Body of pancreas (tissue), 4 donors: Measurements from ENCODE around the gene ARHGEF25. TPM values are rescaled to one million over a fixed set of nuclear protein-coding genes. Genes with fewer than 3 reads are reported as not detected.

ENCODE experiments used
- ATAC-seq: fragments of 150-250 bp; one replicate; pipeline ENCODE4 v1.9.1; 2016
- DNase-seq, 4 donors: peaks; one replicate each; pipeline ENCODE4 v3.0.0-alpha.2; 2019
- H3K27ac ChIP-seq, 4 donors: fragments of 200-600 bp; sonication (generic); 1 replicate in 3 of 4; 2 replicates in 1 of 4; pipeline versions ENCODE4 v1.5.1 to v1.6.1; 2016 to 2019; ENCODE audit warnings: mild to moderate bottlenecking in 1 of 4, mixed read lengths in 1 of 4, moderate library complexity in 1 of 4
- H3K27me3 ChIP-seq, 2 donors: fragments of 200-600 bp; sonication (generic); one replicate each; pipeline ENCODE4 v1.6.0; 2016; ENCODE audit warnings: mild to moderate bottlenecking in 1 of 2
- H3K36me3 ChIP-seq, 2 donors: fragments of 200-600 bp; sonication (generic); replicated peaks in 1 of 2; 2 replicates each; pipeline ENCODE4 v1.5.1; 2016; ENCODE audit warnings: low read depth in 2 of 2; ENCODE audit not compliant: insufficient read depth in 1 of 2
- H3K4me1 ChIP-seq: fragments of 200-600 bp; sonication (generic); one replicate; pipeline ENCODE4 v1.6.0; 2016
- H3K4me3 ChIP-seq, 2 donors: fragments of 200-600 bp; sonication (generic); 1 replicate in 1 of 2; 2 replicates in 1 of 2; pipeline ENCODE4 v1.5.1; 2016 to 2019
- H3K9me3 ChIP-seq, 3 donors: fragments of 200-600 bp; sonication (generic); 1 replicate in 2 of 3; 2 replicates in 1 of 3; pipeline ENCODE4 v1.5.1; 2016
- POLR2A ChIP-seq, 3 donors: fragments of 450-650 bp; IDR thresholded peaks; one replicate each; pipeline ENCODE4 v1.6.1; 2016; ENCODE audit warnings: antibody characterized with exemption in 3 of 3, mild to moderate bottlenecking in 2 of 3
- WGBS, 2 donors: methylation state at CpG; one replicate each; pipeline ENCODE4 v1.1.5; 2017; 5-methylcytosine and 5-hydroxymethylcytosine counted together
- intact Hi-C: fragments of 100-400 bp; cut with DNase I; formaldehyde crosslinking; loops from one replicate; pipeline ENCODE4 v1.15.1; 2023
- total RNA-seq, 2 donors: library from RNA; depleted of rRNA; stranded (reverse); fragments of >200 nt; gene quantifications; one replicate each; pipeline ENCODE4 v1.1.0, GENCODE V29; 2016
- TF ChIP-seq, protein P1 (sequence below), 7 experiments: fragments of 450-650 bp in 4 of 7; fragments of 200-600 bp in 3 of 7; sonication (generic) in 3 of 7; IDR thresholded peaks; one replicate each; pipeline ENCODE4 v1.5.1; 2016 to 2019; ENCODE audit warnings: antibody characterized with exemption in 7 of 7

Gene ARHGEF25
- total RNA-seq, 2 donors from 2014 or later, result 10.1 to 10.9 TPM

DNA sequence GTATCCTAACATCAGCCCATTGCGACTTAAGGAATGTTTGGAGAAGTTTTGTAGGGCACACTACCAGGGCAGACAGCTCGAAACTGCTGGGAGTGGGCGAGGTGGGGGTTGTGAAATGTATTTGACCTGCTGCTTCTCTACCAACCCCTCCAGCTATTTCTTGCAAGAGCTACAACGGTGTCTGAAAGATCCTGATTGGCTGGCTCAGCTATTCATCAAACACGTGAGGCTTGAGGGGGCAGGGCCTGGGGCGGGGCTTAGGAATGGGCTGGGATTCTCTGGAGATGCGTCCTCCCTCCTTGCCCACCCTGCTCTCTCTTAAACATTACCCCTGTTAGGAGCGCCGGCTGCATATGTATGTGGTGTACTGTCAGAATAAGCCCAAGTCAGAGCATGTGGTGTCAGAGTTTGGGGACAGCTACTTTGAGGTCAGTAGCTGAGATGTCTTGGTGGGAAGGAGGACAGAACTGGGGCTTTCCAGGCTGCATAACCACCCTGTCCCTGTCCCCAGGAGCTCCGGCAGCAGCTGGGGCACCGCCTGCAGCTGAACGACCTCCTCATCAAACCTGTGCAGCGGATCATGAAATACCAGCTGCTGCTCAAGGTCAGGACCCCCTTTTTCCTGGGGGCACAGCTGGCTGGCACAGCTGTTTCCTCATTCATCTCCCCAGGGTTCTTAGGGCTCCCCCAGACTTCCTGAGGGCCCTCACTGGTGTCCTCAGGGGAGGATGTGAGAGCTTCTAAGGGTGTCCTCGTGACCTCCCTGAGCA lies 3.1 kb downstream of the ARHGEF25 start:
- H3K4me3 ChIP-seq, result no peak overlapping the region
- H3K4me1 ChIP-seq, result peaks cover 23% of the 10 kb centered on the region
- ATAC-seq (no peak), DNase-seq (peak in 1 of 4 donors; percentile 17)
- no peak overlapping the region for H3K27ac ChIP-seq
- no peaks in the 10 kb centered on the region for H3K36me3 ChIP-seq
- H3K27me3 ChIP-seq, result peaks cover 0 to 2% of the 10 kb centered on the region in 2 donors
- WGBS, 2 donors, result 47 to 59% methylated on average over 12 to 14 of the region's 14 CpGs
- TF ChIP-seq, protein P1, sequence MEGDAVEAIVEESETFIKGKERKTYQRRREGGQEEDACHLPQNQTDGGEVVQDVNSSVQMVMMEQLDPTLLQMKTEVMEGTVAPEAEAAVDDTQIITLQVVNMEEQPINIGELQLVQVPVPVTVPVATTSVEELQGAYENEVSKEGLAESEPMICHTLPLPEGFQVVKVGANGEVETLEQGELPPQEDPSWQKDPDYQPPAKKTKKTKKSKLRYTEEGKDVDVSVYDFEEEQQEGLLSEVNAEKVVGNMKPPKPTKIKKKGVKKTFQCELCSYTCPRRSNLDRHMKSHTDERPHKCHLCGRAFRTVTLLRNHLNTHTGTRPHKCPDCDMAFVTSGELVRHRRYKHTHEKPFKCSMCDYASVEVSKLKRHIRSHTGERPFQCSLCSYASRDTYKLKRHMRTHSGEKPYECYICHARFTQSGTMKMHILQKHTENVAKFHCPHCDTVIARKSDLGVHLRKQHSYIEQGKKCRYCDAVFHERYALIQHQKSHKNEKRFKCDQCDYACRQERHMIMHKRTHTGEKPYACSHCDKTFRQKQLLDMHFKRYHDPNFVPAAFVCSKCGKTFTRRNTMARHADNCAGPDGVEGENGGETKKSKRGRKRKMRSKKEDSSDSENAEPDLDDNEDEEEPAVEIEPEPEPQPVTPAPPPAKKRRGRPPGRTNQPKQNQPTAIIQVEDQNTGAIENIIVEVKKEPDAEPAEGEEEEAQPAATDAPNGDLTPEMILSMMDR (IDR thresholded peaks at IDR 0.05), result no peak
- TF ChIP-seq POLR2A (IDR thresholded peaks at IDR 0.05), result no peak
- H3K9me3 ChIP-seq, result no peaks in the 10 kb centered on the region
- intact Hi-C loops, result no loop called here

DNA sequence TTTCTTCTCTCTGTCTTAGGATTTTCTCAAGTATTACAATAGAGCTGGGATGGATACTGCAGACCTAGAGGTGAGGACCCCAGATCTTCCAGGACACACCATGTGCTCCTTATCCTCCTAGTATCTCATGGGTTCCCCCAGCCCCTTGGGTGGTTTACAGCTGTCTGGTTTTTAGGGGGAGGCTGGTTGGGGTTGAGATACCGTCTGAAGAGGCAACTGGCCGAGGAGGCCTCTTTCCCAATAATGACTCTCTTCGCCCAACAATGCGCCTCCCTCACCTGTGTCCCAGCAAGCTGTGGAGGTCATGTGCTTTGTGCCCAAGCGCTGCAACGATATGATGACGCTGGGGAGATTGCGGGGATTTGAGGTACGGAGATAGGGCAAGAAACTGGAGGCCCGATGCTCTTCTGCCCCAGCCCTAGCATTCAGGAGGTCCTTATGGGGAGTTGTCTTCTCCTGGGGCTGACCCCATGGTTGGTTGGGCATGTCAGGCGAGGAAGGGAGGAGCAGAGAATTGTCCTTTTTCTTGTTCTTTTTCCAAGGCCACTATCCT lies 3.8 kb downstream of the ARHGEF25 start:
- no peak for DNase-seq
- no peak overlapping the region for H3K27ac ChIP-seq
- peaks cover 0 to 4% of the 10 kb centered on the region in 2 donors for H3K27me3 ChIP-seq
- no peaks in the 10 kb centered on the region for H3K9me3 ChIP-seq
- TF ChIP-seq, protein P1 (IDR thresholded peaks at IDR 0.05), result no peak
- no peak for TF ChIP-seq POLR2A (IDR thresholded peaks at IDR 0.05)
- no peak for ATAC-seq
- intact Hi-C loops, result no loop called here
- H3K4me1 ChIP-seq, result peaks cover 27% of the 10 kb centered on the region
- no peak overlapping the region for H3K4me3 ChIP-seq
- 83 to 85% methylated on average over 11 of the region's 11 CpGs for WGBS, 2 donors
- H3K36me3 ChIP-seq, result no peaks in the 10 kb centered on the region

DNA sequence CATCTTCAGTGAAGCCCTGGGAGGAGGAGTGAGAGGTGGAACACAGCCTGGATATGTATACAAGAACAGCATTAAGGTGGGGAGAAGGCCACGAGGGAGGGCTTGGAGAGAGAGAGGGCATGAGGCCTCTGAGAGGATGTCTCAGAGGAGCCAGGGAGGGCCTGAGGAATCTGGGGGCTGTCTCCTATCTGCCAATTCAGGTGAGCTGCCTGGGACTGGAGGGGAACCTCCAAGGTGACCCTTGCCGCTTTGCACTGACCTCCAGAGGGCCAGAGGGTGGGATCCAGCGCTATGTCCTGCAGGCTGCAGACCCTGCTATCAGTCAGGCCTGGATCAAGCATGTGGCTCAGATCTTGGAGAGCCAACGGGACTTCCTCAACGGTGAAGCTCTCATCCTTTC lies 4.4 kb downstream of the ARHGEF25 start:
- ATAC-seq (no peak), DNase-seq (no peak)
- Histone ChIP-seq H3K4me1 (peaks cover 21% of the 10 kb centered on the region), H3K4me3 (no peak overlapping the region), H3K36me3 (no peaks in the 10 kb centered on the region), H3K27ac (no peak overlapping the region), H3K27me3 (peaks cover 0 to 7% of the 10 kb centered on the region in 2 donors), H3K9me3 (no peaks in the 10 kb centered on the region)
- intact Hi-C loops, result no loop called here
- WGBS, 2 donors, result 73 to 85% methylated on average over 4 to 5 of the region's 5 CpGs
- no peak for TF ChIP-seq POLR2A (IDR thresholded peaks at IDR 0.05)
- TF ChIP-seq, protein P1 (IDR thresholded peaks at IDR 0.05), result no peak

DNA sequence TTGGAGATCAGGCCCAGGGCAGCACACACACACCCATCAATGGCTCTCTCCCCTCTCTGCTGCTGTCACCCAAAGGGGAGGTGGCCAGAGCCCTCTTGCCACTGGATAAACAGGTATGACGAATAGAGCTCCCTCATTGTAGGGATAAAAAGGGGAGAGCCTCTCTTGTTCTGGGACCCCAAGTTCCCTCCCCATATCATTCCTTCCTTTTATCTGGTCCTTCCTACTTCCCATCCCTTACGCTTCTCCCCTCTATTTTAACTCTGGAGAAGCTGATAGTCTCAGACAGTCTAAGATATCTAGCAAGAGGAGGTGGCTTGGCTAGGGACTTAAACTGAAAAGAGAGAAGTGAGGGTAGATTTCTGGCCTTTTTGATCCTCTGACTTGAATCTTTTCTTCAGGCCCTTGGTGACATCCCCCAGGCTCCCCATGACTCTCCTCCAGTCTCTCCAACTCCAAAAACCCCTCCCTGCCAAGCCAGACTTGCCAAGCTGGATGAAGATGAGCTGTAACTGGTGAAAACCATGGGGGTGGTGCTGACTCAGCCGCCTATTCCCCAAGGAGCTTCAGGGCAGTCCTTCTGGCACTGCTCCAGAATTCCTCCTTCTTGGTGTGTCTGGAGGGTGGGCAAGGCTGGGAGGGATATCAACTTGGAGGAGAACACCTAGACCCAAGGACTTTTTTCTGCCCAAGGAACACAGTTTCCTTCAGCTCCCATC lies 5.3 kb downstream of the ARHGEF25 start:
- H3K27ac ChIP-seq, result no peak overlapping the region
- no peak overlapping the region for H3K4me3 ChIP-seq
- no peaks in the 10 kb centered on the region for H3K9me3 ChIP-seq
- ATAC-seq, result no peak
- H3K27me3 ChIP-seq, result peaks cover 0 to 16% of the 10 kb centered on the region in 2 donors
- no peak for TF ChIP-seq POLR2A (IDR thresholded peaks at IDR 0.05)
- TF ChIP-seq, protein P1 (IDR thresholded peaks at IDR 0.05), result no peak
- H3K36me3 ChIP-seq, result no peaks in the 10 kb centered on the region
- DNase-seq, result no peak
- intact Hi-C loops, result no loop called here
- 87 to 89% methylated on average over 3 of the region's 3 CpGs for WGBS, 2 donors
- peaks cover 21% of the 10 kb centered on the region for H3K4me1 ChIP-seq
